SHP77 (cell line): ENCODE data around the gene INTS7.
"Not testable (repeated sequence)": the region's sequence is repeated elsewhere in the genome, so short reads cannot be mapped to it uniquely, and the experiment has no call there.

Experiments used
- DNase-seq, 2 experiments: peaks; one replicate each; lab custom pipeline; 2025; lab: John Stamatoyannopoulos, UW

The INTS7 gene

GRCh38 chr1:211975152-211975941 is 60.0 kb downstream of the INTS7 start:
- no peak for DNase-seq

GRCh38 chr1:211973541-211973940 is 61.8 kb downstream of the INTS7 start:
- DNase-seq: no peak

GRCh38 chr1:211968200-211968834 is 67.0 kb downstream of the INTS7 start:
- DNase-seq: no peak

- DNase-seq: no peak
Measured at GRCh38 chr1:211967704-211968103, 67.7 kb downstream of the INTS7 start.

- no peak for DNase-seq
Measured at GRCh38 chr1:211965108-211965805, 70.1 kb downstream of the INTS7 start.

- no peak for DNase-seq
Measured at GRCh38 chr1:211959680-211960079, 75.7 kb downstream of the INTS7 start.

GRCh38 chr1:211959221-211959620 is 76.1 kb downstream of the INTS7 start:
- DNase-seq: no peak

GRCh38 chr1:211954028-211954427 is 81.3 kb downstream of the INTS7 start:
- not testable (repeated sequence) for DNase-seq

- DNase-seq: not testable (repeated sequence)
Measured at GRCh38 chr1:211953543-211953942, 81.8 kb downstream of the INTS7 start.

GRCh38 chr1:211952299-211952698 is 83.1 kb downstream of the INTS7 start:
- no peak for DNase-seq

GRCh38 chr1:211951856-211952255 is 83.5 kb downstream of the INTS7 start:
- no peak for DNase-seq

GRCh38 chr1:211948377-211948776 is 87.0 kb downstream of the INTS7 start:
- no peak for DNase-seq

- no peak for DNase-seq
Measured at GRCh38 chr1:211947396-211948295, 87.7 kb downstream of the INTS7 start.

GRCh38 chr1:211944733-211945500 is 90.4 kb downstream of the INTS7 start:
- DNase-seq: no peak

- no peak for DNase-seq
Measured at GRCh38 chr1:211942583-211942982, 92.8 kb downstream of the INTS7 start.

- no peak for DNase-seq
Measured at GRCh38 chr1:211939876-211940468, 95.4 kb downstream of the INTS7 start.

- DNase-seq: no peak
Measured at GRCh38 chr1:211938561-211938997, 96.8 kb downstream of the INTS7 start.

- DNase-seq: not testable (repeated sequence)
Measured at GRCh38 chr1:211937422-211937821, 97.9 kb downstream of the INTS7 start.

- DNase-seq: no peak
Measured at GRCh38 chr1:211935448-211935970, 99.8 kb downstream of the INTS7 start.

GRCh38 chr1:211933946-211934714 is 101.2 kb downstream of the INTS7 start:
- DNase-seq: no peak
